NCI-H2196 (cell line): Measurements from ENCODE around the gene PPP1R3F.

Source experiments
- DNase-seq: peaks from one replicate; lab custom pipeline; 2025; ENCODE audit not compliant: unreplicated experiment; lab: John Stamatoyannopoulos, UW

Gene PPP1R3F

DNA sequence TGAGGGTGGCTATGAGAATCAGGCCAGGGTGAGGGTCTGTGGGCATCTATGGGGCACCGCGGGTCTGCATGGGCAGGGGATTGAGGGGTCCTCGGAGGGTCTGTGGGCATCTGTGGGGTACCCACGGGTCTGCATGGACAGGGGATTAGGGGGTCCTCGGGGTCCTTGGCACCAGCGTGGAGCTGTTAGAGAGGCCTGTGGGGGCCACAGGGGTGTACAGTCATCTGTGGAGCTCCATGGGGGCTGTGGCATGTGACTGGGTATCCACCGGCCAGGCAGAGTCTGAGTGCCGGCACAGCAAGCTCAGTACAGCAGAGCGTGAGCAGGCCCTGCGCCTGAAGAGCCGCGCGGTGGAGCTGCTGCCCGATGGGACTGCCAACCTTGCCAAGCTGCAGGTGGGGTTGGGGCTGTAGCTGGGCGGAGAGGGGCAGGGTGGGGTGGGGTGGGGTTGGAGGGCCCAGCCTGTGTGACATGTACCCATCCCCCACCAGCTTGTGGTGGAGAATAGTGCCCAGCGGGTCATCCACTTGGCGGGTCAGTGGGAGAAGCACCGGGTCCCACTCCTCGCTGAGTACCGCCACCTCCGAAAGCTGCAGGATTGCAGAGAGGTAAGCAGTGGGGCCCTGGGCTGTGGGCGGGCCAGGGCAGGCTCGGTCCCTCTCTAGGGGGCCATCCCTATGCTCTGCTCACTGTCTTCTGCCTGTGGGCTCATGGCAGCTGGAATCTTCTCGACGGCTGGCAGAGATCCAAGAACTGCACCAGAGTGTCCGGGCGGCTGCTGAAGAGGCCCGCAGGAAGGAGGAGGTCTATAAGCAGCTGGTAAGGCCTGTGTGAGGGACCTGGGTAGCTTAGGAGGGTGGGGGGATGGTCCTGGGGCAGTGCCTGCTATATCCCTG, 21.4 kb upstream of the PPP1R3F start:
- no peak for DNase-seq

DNA sequence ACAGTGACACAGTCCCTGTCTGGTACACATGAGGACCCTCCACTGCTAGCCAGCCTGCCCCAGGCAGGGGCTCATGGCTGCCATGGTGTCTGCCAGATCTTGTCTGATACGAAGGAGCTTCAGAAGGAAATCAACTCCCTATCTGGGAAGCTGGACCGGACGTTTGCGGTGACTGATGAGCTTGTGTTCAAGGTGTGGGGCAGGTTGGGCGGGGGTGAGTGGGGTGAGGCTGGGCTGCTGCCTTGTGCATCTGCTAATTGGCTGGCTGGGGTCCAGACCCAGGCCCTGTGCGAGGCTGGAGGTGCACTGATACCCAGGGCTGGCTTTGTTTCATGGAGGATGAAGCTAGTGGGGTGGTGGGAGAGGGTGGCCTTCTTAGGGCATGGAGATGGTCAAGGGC, 20.5 kb upstream of the PPP1R3F start:
- no peak for DNase-seq

GRCh38 chrX:49249616-49250015, 20.0 kb upstream of the PPP1R3F start:
- no peak for DNase-seq

- no peak for DNase-seq
These were observed 19.5 kb upstream of the PPP1R3F start for GRCh38 chrX:49250066-49250465.

- DNase-seq, result no peak
These were observed 19.0 kb upstream of the PPP1R3F start for GRCh38 chrX:49250578-49250977.

- DNase-seq, result no peak
These were observed 18.3 kb upstream of the PPP1R3F start for GRCh38 chrX:49251325-49251724.

GRCh38 chrX:49254639-49255038, 15.0 kb upstream of the PPP1R3F start:
- no peak for DNase-seq

DNA sequence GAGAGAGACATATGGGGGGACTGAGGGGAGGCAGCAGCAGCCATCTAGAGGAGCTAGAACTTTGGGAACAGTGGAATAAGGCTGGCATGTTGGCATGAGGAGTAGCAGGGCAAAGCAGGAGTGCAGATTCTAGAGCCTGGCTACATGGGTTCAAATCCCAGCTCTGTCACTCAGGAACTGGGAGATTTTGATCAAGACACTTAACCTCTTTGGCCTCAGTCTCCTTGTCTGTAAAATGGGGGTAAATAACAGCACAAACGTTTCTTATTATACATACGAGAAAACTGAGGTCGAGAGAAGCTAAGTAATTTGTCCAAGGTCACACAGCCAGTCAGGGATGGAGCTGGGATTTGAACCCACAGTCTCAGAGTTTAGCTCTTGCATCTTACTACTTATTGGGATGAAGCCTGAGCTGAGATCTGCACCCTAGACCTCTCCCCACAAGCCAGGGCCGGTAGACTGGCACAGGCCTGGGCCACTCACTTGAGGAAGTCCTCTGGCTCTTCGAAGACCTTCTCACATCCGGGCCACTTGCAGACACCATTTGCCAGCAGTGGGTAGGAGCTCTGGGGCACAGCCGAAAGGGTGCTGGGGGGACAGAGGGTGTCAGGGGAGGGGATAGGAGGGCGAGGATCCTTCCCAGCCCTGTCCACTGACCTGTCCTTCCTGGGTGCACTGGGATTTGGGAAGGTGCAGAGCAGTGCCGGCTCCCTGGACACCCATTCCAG, 13.2 kb upstream of the PPP1R3F start:
- DNase-seq, result no peak

GRCh38 chrX:49257074-49257790, 12.4 kb upstream of the PPP1R3F start:
- DNase-seq, result no peak

GRCh38 chrX:49257846-49258748, 11.5 kb upstream of the PPP1R3F start:
- no peak for DNase-seq

DNA sequence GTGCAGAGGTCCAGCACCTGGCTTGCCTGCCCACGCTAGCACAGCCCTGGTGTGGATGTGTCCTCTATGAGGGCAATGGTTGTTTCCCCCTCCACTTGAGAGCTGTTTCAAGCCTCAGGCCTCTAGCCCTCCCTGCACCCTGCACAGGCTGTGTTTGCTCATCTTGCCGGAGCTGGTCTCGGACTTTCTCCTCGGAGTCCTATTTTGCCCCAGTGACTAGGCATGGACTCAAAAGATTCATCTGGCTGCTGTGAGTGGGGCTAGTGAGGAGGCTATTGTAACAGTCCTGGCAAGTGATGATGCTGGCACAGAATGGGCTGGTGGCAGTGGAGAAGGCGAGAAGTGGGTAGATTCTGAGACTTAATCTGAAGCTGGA, 10.9 kb upstream of the PPP1R3F start:
- no peak for DNase-seq

DNA sequence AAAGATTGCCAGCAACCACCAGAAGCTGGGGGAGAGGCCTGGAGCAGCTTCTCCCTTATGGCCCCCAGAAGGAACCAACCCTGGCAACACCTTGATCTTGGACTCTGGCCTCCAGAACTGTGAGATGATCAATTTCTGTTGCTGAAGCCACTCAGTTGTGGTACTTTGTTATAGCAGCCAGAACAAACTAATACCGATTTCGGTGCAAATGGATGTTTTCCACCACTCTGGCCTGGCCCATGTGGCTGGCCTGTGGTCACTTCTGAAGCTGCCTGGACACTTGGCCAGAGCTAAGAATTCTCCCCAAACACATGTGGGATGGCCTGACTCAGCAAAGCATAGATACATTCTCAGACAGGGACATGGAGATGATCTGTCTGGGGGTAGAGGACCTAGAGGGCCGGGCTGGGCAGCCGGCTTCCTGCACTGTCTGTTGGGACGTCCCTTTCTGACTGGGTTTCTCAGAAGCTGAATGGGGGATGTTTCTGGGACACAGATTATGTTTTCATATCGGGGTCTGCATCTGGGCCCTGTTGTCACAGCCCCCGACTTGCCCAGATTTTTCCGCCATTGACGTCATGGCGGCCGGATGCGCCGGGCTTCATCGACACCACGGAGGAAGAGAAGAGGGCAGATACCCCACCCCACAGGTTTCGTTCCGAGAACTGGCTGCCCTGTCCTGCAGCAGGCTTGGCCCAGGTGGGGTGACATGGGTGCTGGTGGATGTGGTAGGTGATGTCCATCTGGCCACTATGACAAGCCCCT, 9.2 kb upstream of the PPP1R3F start:
- DNase-seq, result no peak

- no peak for DNase-seq
These were observed 7.0 kb upstream of the PPP1R3F start for GRCh38 chrX:49262603-49263002.

GRCh38 chrX:49263631-49264030, 6.0 kb upstream of the PPP1R3F start:
- DNase-seq, result no peak

- DNase-seq, result no peak
These were observed 5.1 kb upstream of the PPP1R3F start, which contains the start of gene FOXP3 for GRCh38 chrX:49264460-49264859. TSS of gene FOXP3 (minus strand) at chrX:49264710. CDS start at chrX:49258505, 6,205 bp downstream.

- no peak for DNase-seq
These were observed 2.8 kb upstream of the PPP1R3F start for GRCh38 chrX:49266523-49267445.

GRCh38 chrX:49268702-49269009, 937 bp upstream of the PPP1R3F start:
- no peak for DNase-seq

DNA sequence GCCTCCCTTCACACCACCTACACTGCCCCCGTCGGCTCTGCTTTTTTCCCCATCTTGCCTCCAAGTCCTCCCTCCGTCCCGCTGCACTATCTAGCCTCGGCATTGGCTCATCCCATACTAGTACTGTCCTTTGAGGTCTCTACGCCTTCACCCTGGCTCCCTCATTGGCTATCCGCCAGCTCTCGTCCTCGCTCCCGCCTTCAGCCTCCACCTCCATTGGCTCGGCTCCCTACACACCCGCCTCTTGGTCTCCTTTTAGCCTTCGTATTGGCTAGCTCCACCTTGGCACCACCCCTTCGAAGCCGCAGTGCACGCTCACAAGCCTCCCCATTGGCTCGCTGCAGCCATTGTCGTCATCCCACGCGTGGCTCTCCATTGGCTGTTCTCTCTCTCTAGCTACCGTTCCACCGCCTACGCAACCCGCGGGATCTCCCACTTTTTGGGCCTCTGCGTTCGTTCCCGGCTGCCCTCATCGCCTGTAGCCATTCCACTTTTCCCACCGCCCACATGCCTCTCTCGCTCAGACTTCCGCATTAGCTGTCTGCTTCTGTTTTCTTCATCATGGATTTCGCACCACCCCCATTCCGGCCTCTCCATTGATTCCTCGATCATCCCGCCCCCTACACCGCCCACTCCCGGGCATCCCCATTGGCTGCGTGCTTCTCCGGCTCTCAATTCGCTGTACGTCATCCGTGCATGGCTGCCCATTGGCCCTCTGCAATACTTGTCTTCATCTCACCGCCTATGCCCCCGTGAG, 405 bp upstream of the PPP1R3F start:
- DNase-seq, result peak; percentile 94
